SK-N-MC (cell line): Measurements from ENCODE around the gene TNNI3K.

Experiments used
- EZH2 ChIP-seq: fragments of 200-600 bp; sonication (generic); IDR thresholded peaks from one replicate; pipeline ENCODE4 v1.6.1; 2017; ENCODE audit warnings: antibody characterized with exemption
- POLR2AphosphoS5 ChIP-seq: IDR thresholded peaks from 2 replicates; pipeline ENCODE4 v1.6.1; 2012; ENCODE audit warnings: mild to moderate bottlenecking, low read depth, low read length, borderline replicate concordance

DNA sequence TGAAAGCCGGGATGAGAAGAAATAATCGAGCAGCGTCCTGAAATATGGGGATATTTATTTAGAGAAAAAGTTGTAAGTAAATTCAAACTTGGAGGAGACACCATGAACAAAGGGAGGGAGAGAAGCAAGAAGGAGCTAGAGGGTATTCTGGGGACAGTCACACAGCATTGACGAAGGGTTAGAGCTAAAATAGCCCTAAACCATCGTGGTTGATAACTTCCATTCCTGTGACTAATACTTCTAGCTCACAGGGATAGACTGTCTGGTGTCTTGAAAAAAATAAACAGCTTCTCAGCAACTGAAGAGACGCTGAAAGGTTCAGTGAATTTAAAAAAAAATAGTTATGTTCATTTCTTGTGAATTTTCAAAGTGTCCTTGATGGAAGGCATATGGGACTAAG lies 190.5 kb downstream of the TNNI3K start:
- no peak for TF ChIP-seq EZH2
- TF ChIP-seq POLR2AphosphoS5, result no peak
